Transverse colon (tissue), 4 donors: Measurements from ENCODE around the gene HPGD. TPM values are rescaled to one million over a fixed set of nuclear protein-coding genes. Genes with fewer than 3 reads are reported as not detected.
"Not testable (repeated sequence)": the region's sequence is repeated elsewhere in the genome, so short reads cannot be mapped to it uniquely, and the experiment has no call there.

Experiments used
- DNase-seq: peaks from one replicate; pipeline ENCODE4 v3.0.0-alpha.2; 2019
- H3K27ac ChIP-seq, 4 donors: fragments of 200-600 bp; sonication (generic); 2 replicates each; pipeline ENCODE4 v1.5.1; 2016 to 2018; ENCODE audit warnings: inconsistent platforms in 4 of 4
- H3K27me3 ChIP-seq: fragments of 200-600 bp; sonication (generic); 2 replicates; pipeline ENCODE4 v1.5.1; 2017; ENCODE audit warnings: inconsistent platforms
- H3K36me3 ChIP-seq, 4 donors: fragments of 200-600 bp; sonication (generic); 2 replicates each; pipeline ENCODE4 v1.5.1; 2017 to 2019; ENCODE audit warnings: inconsistent platforms in 4 of 4
- H3K4me1 ChIP-seq, 4 donors: fragments of 200-600 bp; sonication (generic); 2 replicates each; pipeline ENCODE4 v1.5.1; 2017 to 2020; ENCODE audit warnings: inconsistent platforms in 4 of 4
- H3K4me3 ChIP-seq, 4 donors: fragments of 200-600 bp; sonication (generic); 1 replicate in 1 of 4; 2 replicates in 3 of 4; pipeline versions ENCODE4 v1.5.1 to v1.6.1; 2017 to 2019; ENCODE audit warnings: inconsistent platforms in 4 of 4
- H3K9me3 ChIP-seq, 2 donors: fragments of 200-600 bp; sonication (generic); 2 replicates each; pipeline ENCODE4 v1.5.1; 2017 to 2019; ENCODE audit warnings: inconsistent platforms in 2 of 2
- EP300 ChIP-seq: sonication (generic); formaldehyde crosslinking; IDR thresholded peaks from one replicate; pipeline ENCODE4 v1.6.1; 2017; ENCODE audit warnings: antibody characterized with exemption, low read depth
- POLR2A ChIP-seq: fragments of 450-650 bp; IDR thresholded peaks from one replicate; pipeline ENCODE4 v1.6.1; 2016; ENCODE audit warnings: antibody characterized with exemption, mild to moderate bottlenecking, moderate library complexity
- POLR2AphosphoS5 ChIP-seq, 3 donors: sonication (generic); formaldehyde crosslinking; IDR thresholded peaks; one replicate each; pipeline ENCODE4 v1.6.1; 2016; ENCODE audit warnings: antibody characterized with exemption in 3 of 3
- WGBS, 2 donors: methylation state at CpG; one replicate each; pipeline ENCODE4 v1.1.5; 2018; ENCODE audit warnings: low coverage in 1 of 2; 5-methylcytosine and 5-hydroxymethylcytosine counted together
- in situ Hi-C, 4 donors: fragments of 200-750 bp; cut with MboI; loops; one replicate each; pipeline versions ENCODE4 v1.15.0 to v1.15.1; 2017; ENCODE audit warnings: low sequenced_read_pairs in 3 of 4, low pct_ligation_motif_present in 1 of 4, low pct_unique_long_range_greater_than_20kb in 1 of 4
- intact Hi-C: fragments of 100-400 bp; cut with DNase I; formaldehyde crosslinking; loops from one replicate; pipeline ENCODE4 v1.15.1; 2023; ENCODE audit warnings: low total_unique reads
- total RNA-seq, 4 donors: library from RNA; depleted of rRNA; stranded (reverse); fragments of >200 nt; gene quantifications; one replicate each; pipeline ENCODE4 v1.1.0, GENCODE V29; 2016
- TF ChIP-seq, protein P1 (sequence below), 5 experiments: fragments of 200-600 bp in 3 of 5; fragments of 450-650 bp in 2 of 5; sonication (generic) in 3 of 5; IDR thresholded peaks; 1 replicate in 2 of 5; 2 replicates in 3 of 5; pipeline ENCODE4 v1.5.1; 2016 to 2017; ENCODE audit warnings: antibody characterized with exemption in 5 of 5, inconsistent platforms in 3 of 5, mild to moderate bottlenecking in 2 of 5, moderate library complexity in 1 of 5

Gene HPGD
- total RNA-seq, 4 donors from 2014 or later, result 33.0 to 602 (median 361) TPM

DNA sequence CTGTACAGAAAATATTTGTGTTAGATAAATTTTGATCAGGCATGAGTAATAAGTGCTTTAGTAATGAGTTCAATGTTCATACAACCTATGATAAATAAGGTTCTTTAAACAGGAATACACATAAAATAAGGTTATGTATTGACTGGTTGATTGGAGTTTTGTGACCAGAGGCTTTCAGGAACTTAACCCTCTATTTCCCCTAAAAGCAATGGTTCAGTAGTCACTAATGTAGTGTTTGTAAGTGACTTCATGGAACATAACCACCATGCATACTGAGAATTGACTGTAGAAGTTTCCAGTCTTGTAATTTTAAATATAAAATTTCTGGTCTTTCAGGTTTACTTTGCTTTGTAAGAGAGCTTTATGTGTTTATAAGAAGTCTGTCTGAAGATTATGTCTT lies 28.1 kb downstream of the HPGD start:
- intact Hi-C loops, result no loop called here
- DNase-seq, result no peak
- in situ Hi-C loops, result no loop called here

GRCh38 chr4:174490451-174490961 lies 31.8 kb downstream of the HPGD start:
- H3K9me3 ChIP-seq, result no peaks in the 10 kb centered on the region
- H3K27ac ChIP-seq, result no peak overlapping the region
- no peak overlapping the region for H3K4me3 ChIP-seq
- in situ Hi-C loops, result no loop called here
- no peak for TF ChIP-seq EP300
- no peak for TF ChIP-seq POLR2AphosphoS5 (IDR thresholded peaks at IDR 0.05)
- TF ChIP-seq, protein P1, sequence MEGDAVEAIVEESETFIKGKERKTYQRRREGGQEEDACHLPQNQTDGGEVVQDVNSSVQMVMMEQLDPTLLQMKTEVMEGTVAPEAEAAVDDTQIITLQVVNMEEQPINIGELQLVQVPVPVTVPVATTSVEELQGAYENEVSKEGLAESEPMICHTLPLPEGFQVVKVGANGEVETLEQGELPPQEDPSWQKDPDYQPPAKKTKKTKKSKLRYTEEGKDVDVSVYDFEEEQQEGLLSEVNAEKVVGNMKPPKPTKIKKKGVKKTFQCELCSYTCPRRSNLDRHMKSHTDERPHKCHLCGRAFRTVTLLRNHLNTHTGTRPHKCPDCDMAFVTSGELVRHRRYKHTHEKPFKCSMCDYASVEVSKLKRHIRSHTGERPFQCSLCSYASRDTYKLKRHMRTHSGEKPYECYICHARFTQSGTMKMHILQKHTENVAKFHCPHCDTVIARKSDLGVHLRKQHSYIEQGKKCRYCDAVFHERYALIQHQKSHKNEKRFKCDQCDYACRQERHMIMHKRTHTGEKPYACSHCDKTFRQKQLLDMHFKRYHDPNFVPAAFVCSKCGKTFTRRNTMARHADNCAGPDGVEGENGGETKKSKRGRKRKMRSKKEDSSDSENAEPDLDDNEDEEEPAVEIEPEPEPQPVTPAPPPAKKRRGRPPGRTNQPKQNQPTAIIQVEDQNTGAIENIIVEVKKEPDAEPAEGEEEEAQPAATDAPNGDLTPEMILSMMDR (IDR thresholded peaks at IDR 0.05), result no peak
- TF ChIP-seq POLR2A, result no peak
- WGBS, 2 donors, result 32 to 59% methylated on average over 3 of the region's 3 CpGs
- DNase-seq, result no peak
- intact Hi-C loops, result no loop called here
- no peaks in the 10 kb centered on the region for H3K27me3 ChIP-seq
- peaks cover 0 to 7% (median 0%) of the 10 kb centered on the region in 4 donors for H3K36me3 ChIP-seq
- peaks cover 0 to 2% (median 0%) of the 10 kb centered on the region in 4 donors for H3K4me1 ChIP-seq

More for the DNA sequence above, 28.1 kb downstream of the HPGD start:
- H3K36me3 ChIP-seq, result peaks cover 0 to 7% (median 0%) of the 10 kb centered on the region in 4 donors
- no peak overlapping the region for H3K4me3 ChIP-seq
- TF ChIP-seq, protein P1 (IDR thresholded peaks at IDR 0.05), result no peak
- TF ChIP-seq POLR2AphosphoS5 (IDR thresholded peaks at IDR 0.05) (no peak), EP300 (no peak), POLR2A (no peak)
- no peak overlapping the region for H3K27ac ChIP-seq
- no peaks in the 10 kb centered on the region for H3K27me3 ChIP-seq
- H3K9me3 ChIP-seq, result no peaks in the 10 kb centered on the region
- H3K4me1 ChIP-seq, result peaks cover 6 to 37% (median 23%) of the 10 kb centered on the region in 4 donors

GRCh38 chr4:174488368-174488767 lies 33.9 kb downstream of the HPGD start:
- 86 to 98% methylated on average over 7 to 10 of the region's 10 CpGs for WGBS, 2 donors
- in situ Hi-C loops, intact Hi-C loops, H3K36me3 ChIP-seq, H3K27ac ChIP-seq, H3K9me3 ChIP-seq, H3K4me3 ChIP-seq, H3K4me1 ChIP-seq, H3K27me3 ChIP-seq, DNase-seq: not testable (repeated sequence)

DNA sequence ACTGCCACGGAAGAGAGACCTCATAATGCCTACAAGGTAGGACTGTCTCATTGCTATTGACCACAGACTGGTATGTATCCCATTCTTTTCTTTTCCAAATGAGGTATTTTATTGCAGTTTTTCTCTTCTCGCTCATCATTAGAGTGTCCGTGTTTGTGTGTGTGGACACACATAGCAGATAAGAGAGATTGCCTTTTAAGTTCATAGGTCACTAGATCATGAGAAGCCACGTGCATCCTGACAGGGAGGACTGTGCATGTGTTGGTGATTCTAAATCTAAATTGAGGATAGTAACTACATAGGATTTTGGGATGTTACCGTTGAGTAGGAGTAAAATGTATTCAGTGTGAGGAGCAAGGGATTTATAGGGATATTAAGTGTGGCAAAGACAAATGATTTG lies 37.3 kb downstream of the HPGD start:
- Histone ChIP-seq H3K36me3 (no peaks in the 10 kb centered on the region), H3K9me3 (no peaks in the 10 kb centered on the region), H3K4me1 (no peaks in the 10 kb centered on the region), H3K4me3 (no peak overlapping the region), H3K27ac (no peak overlapping the region), H3K27me3 (no peaks in the 10 kb centered on the region)
- in situ Hi-C loops, result no loop called here
- intact Hi-C loops, result no loop called here
- no peak for DNase-seq
- TF ChIP-seq POLR2A (no peak), EP300 (no peak), POLR2AphosphoS5 (IDR thresholded peaks at IDR 0.05) (no peak)
- TF ChIP-seq, protein P1 (IDR thresholded peaks at IDR 0.05), result no peak
- WGBS, 2 donors, result 71 to 74% methylated on average over 5 of the region's 5 CpGs

GRCh38 chr4:174483792-174484191 lies 38.5 kb downstream of the HPGD start:
- TF ChIP-seq POLR2AphosphoS5 (IDR thresholded peaks at IDR 0.05) (no peak), POLR2A (no peak), EP300 (no peak)
- TF ChIP-seq, protein P1 (IDR thresholded peaks at IDR 0.05), result no peak
- Histone ChIP-seq H3K27me3 (no peaks in the 10 kb centered on the region), H3K4me1 (no peaks in the 10 kb centered on the region), H3K9me3 (no peaks in the 10 kb centered on the region), H3K36me3 (no peaks in the 10 kb centered on the region), H3K27ac (no peak overlapping the region), H3K4me3 (no peak overlapping the region)
- no peak for DNase-seq
- in situ Hi-C loops, result no loop called here
- intact Hi-C loops, result no loop called here
- 83 to 89% methylated on average over 3 of the region's 3 CpGs for WGBS, 2 donors
